K562 (cell line): ENCODE results near the gene E2F3. TPM values are rescaled to one million over a fixed set of nuclear protein-coding genes. Genes with fewer than 3 reads are reported as not detected.
A peak's percentile ranks its signal among the peaks of the same experiment; 100 is the strongest.

ENCODE experiments used
- ATAC-seq: fragments of 200-7000 bp; cut with Tn5 transposase; 3 replicates; pipeline ENCODE4 v1.9.1; 2020; ENCODE audit warnings: moderate library complexity
- BruUV-seq: library from RNA; stranded (reverse); fragments of 400-500 nt; replicated peaks from 2 replicates; lab custom pipeline; 2021; lab: Mats Ljungman, UMichigan
- CTCF ChIA-PET: fragments of 300-600 bp; formaldehyde crosslinking; extraction: SDS; loops from one replicate; lab custom pipeline; 2021; ENCODE audit warnings: low intra/inter-chr PET ratio; lab: Yijun Ruan, JAX
- POLR2A ChIA-PET: fragments of 300-600, 350-650 bp; sonication (Branson Sonifier 250); formaldehyde crosslinking; extraction: SDS; loops from one replicate; lab custom pipeline; 2021; ENCODE audit warnings: antibody characterized with exemption, inconsistent platforms; lab: Yijun Ruan, JAX
- DNase-seq, 4 experiments: peaks; one replicate each; pipeline versions ENCODE4 v3.0.0 to v3.0.0-alpha.2; 2011 to 2018; ENCODE audit warnings: low spot score in 3 of 4, mixed read lengths in 3 of 4; ENCODE audit errors: extremely low read depth in 1 of 4
- FAIRE-seq: peaks from 2 replicates; lab custom pipeline; 2011; peaks lifted over from hg19 to GRCh38; lab: Jason Lieb, UNC
- H2AFZ ChIP-seq: 2 replicates; pipeline ENCODE4 v1.6.0; 2011; ENCODE audit warnings: low read depth, low read length, control low read depth, inconsistent platforms
- H3K27ac ChIP-seq: fragments of 200-600 bp; 3 replicates; pipeline ENCODE4 v1.8.0; 2011; ENCODE audit warnings: low read depth, mild to moderate bottlenecking, control low read depth, inconsistent platforms, low read length, moderate library complexity, mixed read lengths; ENCODE audit errors: extremely low read depth
- H3K27me3 ChIP-seq, 2 experiments: fragments of 300-600 bp in 1 of 2; 2 replicates in 1 of 2; 3 replicates in 1 of 2; pipeline versions ENCODE4 v1.6.0 to v1.8.0; 2011; ENCODE audit warnings: inconsistent platforms in 2 of 2, low read length in 2 of 2, mild to moderate bottlenecking in 1 of 2, mixed read lengths in 1 of 2, moderate library complexity in 1 of 2; ENCODE audit not compliant: control insufficient read depth in 2 of 2, insufficient read depth in 2 of 2
- H3K36me3 ChIP-seq: fragments of 300-600 bp; 3 replicates; pipeline ENCODE4 v1.8.0; 2011; ENCODE audit warnings: mild to moderate bottlenecking, low read length, inconsistent platforms; ENCODE audit not compliant: control insufficient read depth, insufficient read depth
- H3K4me1 ChIP-seq, 2 experiments: fragments of 200-600 bp in 1 of 2; replicated peaks in 1 of 2; 2 replicates in 1 of 2; 3 replicates in 1 of 2; pipeline versions ENCODE4 v1.5.1 to v1.8.0; 2011; ENCODE audit warnings: inconsistent platforms in 2 of 2, low read length in 2 of 2, mild to moderate bottlenecking in 1 of 2, mixed read lengths in 1 of 2, moderate library complexity in 1 of 2; ENCODE audit not compliant: control insufficient read depth in 2 of 2, insufficient read depth in 2 of 2
- H3K4me2 ChIP-seq: 2 replicates; pipeline ENCODE4 v1.6.1; 2011; ENCODE audit warnings: low read length, control low read depth, inconsistent platforms, mixed read lengths; ENCODE audit not compliant: insufficient read depth
- H3K4me3 ChIP-seq: fragments of 200-600 bp; sonication (generic), shearing (Covaris generic); 2 replicates; pipeline ENCODE4 v1.5.1; 2016; ENCODE audit warnings: control low read depth, inconsistent platforms
- H3K79me2 ChIP-seq: fragments of 200-600 bp; 3 replicates; pipeline ENCODE4 v1.8.0; 2011; ENCODE audit warnings: low read length, inconsistent platforms; ENCODE audit not compliant: control insufficient read depth, insufficient read depth
- H3K9ac ChIP-seq, 2 experiments: 2 replicates each; pipeline versions ENCODE4 v1.6.0 to v1.6.1; 2011; ENCODE audit warnings: low read depth in 2 of 2, low read length in 2 of 2, control low read depth in 1 of 2, inconsistent platforms in 1 of 2, mild to moderate bottlenecking in 1 of 2, mixed read lengths in 1 of 2; ENCODE audit not compliant: insufficient read depth in 1 of 2
- H3K9me1 ChIP-seq: one replicate; pipeline ENCODE4 v1.6.0; 2011; ENCODE audit warnings: inconsistent platforms, mild to moderate bottlenecking, low read length, moderate library complexity; ENCODE audit not compliant: control insufficient read depth, insufficient read depth
- H3K9me3 ChIP-seq: replicated peaks from 2 replicates; pipeline ENCODE4 v1.5.1; 2011; ENCODE audit warnings: low read depth, low read length, inconsistent platforms; ENCODE audit not compliant: control insufficient read depth, insufficient read depth
- H4K20me1 ChIP-seq: replicated peaks from 2 replicates; pipeline ENCODE4 v1.6.1; 2011; ENCODE audit warnings: low read length, inconsistent platforms, mixed read lengths; ENCODE audit not compliant: control insufficient read depth, insufficient read depth
- ATF3 ChIP-seq, 2 experiments: fragments of 450-650 bp in 1 of 2; sonication (generic) in 1 of 2; formaldehyde crosslinking in 1 of 2; IDR thresholded peaks in 1 of 2; conservative IDR thresholded peaks in 1 of 2; 2 replicates each; pipeline versions ENCODE4 v1.6.1 to v1.8.1; 2016 to 2023; ENCODE audit warnings: mild to moderate bottlenecking in 2 of 2, moderate library complexity in 2 of 2, inconsistent platforms in 1 of 2, missing genetic modification reagents in 1 of 2
- ATF7 ChIP-seq: fragments of 450-650 bp; IDR thresholded peaks from 2 replicates; pipeline ENCODE4 v1.7.1; 2014; ENCODE audit warnings: mild to moderate bottlenecking, moderate library complexity
- CEBPB ChIP-seq: fragments of 450-650 bp; IDR thresholded peaks from 2 replicates; pipeline ENCODE4 v1.6.1; 2016; ENCODE audit warnings: missing genetic modification characterization, missing compliant biosample characterization
- CEBPG ChIP-seq, 3 experiments: fragments of 200-800 bp in 1 of 3; sonication (Bioruptor generic) in 1 of 3; sonication (generic) in 1 of 3; formaldehyde crosslinking in 1 of 3; IDR thresholded peaks in 2 of 3; conservative IDR thresholded peaks in 1 of 3; 2 replicates each; pipeline versions ENCODE4 v1.6.1 to v1.8.0; 2016 to 2022; ENCODE audit warnings: missing compliant biosample characterization in 2 of 3, missing genetic modification characterization in 2 of 3, mild to moderate bottlenecking in 1 of 3, missing genetic modification reagents in 1 of 3
- ELK3 ChIP-seq: fragments of 450-650 bp; formaldehyde crosslinking; IDR thresholded peaks from 2 replicates; pipeline ENCODE4 v1.4.0; 2020; ENCODE audit warnings: mild to moderate bottlenecking
- FOXA3 ChIP-seq, 2 experiments: fragments of 450-650 bp in 1 of 2; sonication (generic) in 1 of 2; formaldehyde crosslinking; IDR thresholded peaks in 1 of 2; conservative IDR thresholded peaks in 1 of 2; 2 replicates each; pipeline versions ENCODE4 v1.4.0 to v1.8.0; 2020 to 2022; ENCODE audit warnings: mild to moderate bottlenecking in 2 of 2, missing genetic modification reagents in 1 of 2
- NR3C1 ChIP-seq: sonication (generic); formaldehyde crosslinking; IDR thresholded peaks from 2 replicates; pipeline ENCODE4 v1.8.1; 2022; ENCODE audit warnings: missing genetic modification reagents
- RFX5 ChIP-seq: IDR thresholded peaks from 2 replicates; pipeline ENCODE4 v1.6.1; 2011; ENCODE audit warnings: low read depth, mild to moderate bottlenecking, improper control_type of control experiment, low read length
- SMARCC2 ChIP-seq: fragments of 450-650 bp; IDR thresholded peaks from 2 replicates; pipeline ENCODE4 v1.6.1; 2017; ENCODE audit warnings: antibody characterized with exemption, moderate library complexity, mild to moderate bottlenecking, low read depth
- ZNF75A ChIP-seq: fragments of 450-650 bp; formaldehyde crosslinking; IDR thresholded peaks from 2 replicates; pipeline ENCODE4 v1.4.0; 2020; ENCODE audit warnings: mild to moderate bottlenecking
- WGBS: fragments of 100-300 bp; shearing (Covaris generic); methylation state at CpG from one replicate; pipeline ENCODE4 v1.1.6; 2016; ENCODE audit warnings: low coverage, mixed read lengths; ENCODE audit not compliant: insufficient coverage; ENCODE audit errors: missing lambda C conversion rate; 5-methylcytosine and 5-hydroxymethylcytosine counted together
- in situ Hi-C: fragments of 300-500 bp; cut with MboI; formaldehyde crosslinking; loops from 4 replicates; pipeline ENCODE4 v1.15.0; 2018; ENCODE audit warnings: inconsistent platforms, mixed read lengths
- intact Hi-C: fragments of 100-400 bp; cut with micrococcal nuclease; formaldehyde crosslinking; loops from 2 replicates; pipeline ENCODE4 v1.14.2; 2022
- polyA plus RNA-seq, 8 experiments: library from polyadenylated mRNA; depleted of rRNA in 4 of 8; stranded (reverse) in 5 of 8; unstranded in 3 of 8; fragments of >200 nt; fragmentation: Nextera tagmentation in 2 of 8; fragmentation: Illumina TruSeq in 1 of 8; extraction: Ambion mirVana in 2 of 8; extraction: Trizol in 1 of 8; gene quantifications; 2 replicates each; pipeline versions ENCODE4 v1.2.1 to v1.2.3, GENCODE V29; 2011 to 2014; ENCODE audit warnings: inconsistent platforms in 1 of 8, missing spikeins in 1 of 8
- total RNA-seq, 7 experiments: library from RNA; depleted of rRNA in 6 of 7; stranded (reverse); fragments of >200 nt in 6 of 7; fragmentation: Illumina TruSeq in 2 of 7; extraction: Trizol in 2 of 7; gene quantifications; 2 replicates each; pipeline versions ENCODE4 v1.2.1 to v1.2.3, GENCODE V29; 2011 to 2021; ENCODE audit warnings: low replicate concordance in 1 of 7
- TF ChIP-seq, protein P1 (sequence below): sonication (generic); formaldehyde crosslinking; IDR thresholded peaks from 2 replicates; pipeline ENCODE4 v1.8.1; 2022; ENCODE audit warnings: missing genetic modification reagents
- TF ChIP-seq, protein P2 (sequence below), 2 experiments: fragments of 200-800 bp in 1 of 2; sonication (Bioruptor generic) in 1 of 2; sonication (generic) in 1 of 2; formaldehyde crosslinking in 1 of 2; IDR thresholded peaks in 1 of 2; conservative IDR thresholded peaks in 1 of 2; 2 replicates each; pipeline versions ENCODE4 v1.5.0 to v1.6.1; 2016 to 2020; ENCODE audit warnings: missing compliant biosample characterization in 1 of 2, missing genetic modification characterization in 1 of 2, missing genetic modification reagents in 1 of 2

The E2F3 gene
- total and polyA plus RNA-seq, 9 of the 15 experiments (the other 6 are each of a cell fraction or from before 2014, with no cell fraction given), result 11.1 to 44.7 (median 27.2) TPM

DNA sequence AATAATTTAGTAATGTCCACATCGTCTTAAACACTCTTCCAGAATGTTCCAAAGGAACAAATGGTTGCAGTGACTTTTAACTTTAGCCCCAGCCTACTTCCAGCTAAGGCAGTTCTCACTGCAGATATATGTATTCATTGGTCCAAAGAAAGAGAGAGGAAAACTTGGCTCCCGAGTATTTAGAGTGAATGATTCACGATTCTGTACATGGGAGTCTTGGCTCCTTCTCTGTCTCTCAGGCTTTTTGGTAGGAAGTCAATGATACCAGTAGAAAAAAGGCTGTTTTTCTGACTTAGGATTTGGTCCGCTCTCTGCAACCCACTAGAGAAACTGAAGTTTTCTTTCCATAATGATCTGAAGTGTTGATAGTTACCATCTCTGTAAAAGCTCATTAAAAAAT, 38.6 kb downstream of the E2F3 start (continued):
- TF ChIP-seq, protein P1, sequence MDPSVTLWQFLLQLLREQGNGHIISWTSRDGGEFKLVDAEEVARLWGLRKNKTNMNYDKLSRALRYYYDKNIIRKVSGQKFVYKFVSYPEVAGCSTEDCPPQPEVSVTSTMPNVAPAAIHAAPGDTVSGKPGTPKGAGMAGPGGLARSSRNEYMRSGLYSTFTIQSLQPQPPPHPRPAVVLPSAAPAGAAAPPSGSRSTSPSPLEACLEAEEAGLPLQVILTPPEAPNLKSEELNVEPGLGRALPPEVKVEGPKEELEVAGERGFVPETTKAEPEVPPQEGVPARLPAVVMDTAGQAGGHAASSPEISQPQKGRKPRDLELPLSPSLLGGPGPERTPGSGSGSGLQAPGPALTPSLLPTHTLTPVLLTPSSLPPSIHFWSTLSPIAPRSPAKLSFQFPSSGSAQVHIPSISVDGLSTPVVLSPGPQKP (CRISPR knock-in tag), result no peak
- TF ChIP-seq ZNF75A (CRISPR knock-in tag) (no peak), NR3C1 (no peak)

- Histone ChIP-seq H3K27me3 (no peaks in the 10 kb centered on the region), H3K79me2 (peaks cover 99% of the 10 kb centered on the region), H3K9me1 (no peaks in the 10 kb centered on the region), H4K20me1 (no peaks in the 10 kb centered on the region), H3K36me3 (peaks cover 71% of the 10 kb centered on the region), H2AFZ (no peak overlapping the region), H3K4me3 (no peak overlapping the region), H3K4me1 (peaks cover 17 to 30% of the 10 kb centered on the region in 2 experiments; a peak in 4 of 5 replicates), H3K27ac (no peak overlapping the region), H3K4me2 (no peak overlapping the region), H3K9me3 (no peaks in the 10 kb centered on the region), H3K9ac (no peak overlapping the region)
- BruUV-seq, result no TSS peak
- POLR2A ChIA-PET, result interaction anchor here (1.4 kb wide), 1 partner anchor 17 kb away, joined by 3 read pairs; no protein-coding TSS in a partner anchor
- intact Hi-C loops (no loop called here), in situ Hi-C loops (no loop called here)
- no peak for DNase-seq
- WGBS, result 89% methylated on average over 1 of the region's 1 CpG
- ATAC-seq, result no peak
- TF ChIP-seq, protein P2, sequence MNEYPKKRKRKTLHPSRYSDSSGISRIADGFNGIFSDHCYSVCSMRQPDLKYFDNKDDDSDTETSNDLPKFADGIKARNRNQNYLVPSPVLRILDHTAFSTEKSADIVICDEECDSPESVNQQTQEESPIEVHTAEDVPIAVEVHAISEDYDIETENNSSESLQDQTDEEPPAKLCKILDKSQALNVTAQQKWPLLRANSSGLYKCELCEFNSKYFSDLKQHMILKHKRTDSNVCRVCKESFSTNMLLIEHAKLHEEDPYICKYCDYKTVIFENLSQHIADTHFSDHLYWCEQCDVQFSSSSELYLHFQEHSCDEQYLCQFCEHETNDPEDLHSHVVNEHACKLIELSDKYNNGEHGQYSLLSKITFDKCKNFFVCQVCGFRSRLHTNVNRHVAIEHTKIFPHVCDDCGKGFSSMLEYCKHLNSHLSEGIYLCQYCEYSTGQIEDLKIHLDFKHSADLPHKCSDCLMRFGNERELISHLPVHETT (CRISPR knock-in tag; conservative IDR thresholded peaks at IDR 0.05 in 1 of 2, IDR thresholded peaks at IDR 0.05 in 1 of 2), result no peak
- TF ChIP-seq ATF3 (IDR thresholded peaks at IDR 0.05) (peak; percentile 58; the same call in 1 of the 2 replicates), ATF3 (CRISPR knock-in tag; conservative IDR thresholded peaks at IDR 0.05) (no peak), CEBPB (0 out of 2 replicates have a peak, but pooled peaks have one; percentile 9), CEBPG (CRISPR knock-in tag; IDR thresholded peaks at IDR 0.05) (no peak), CEBPG (tag; conservative IDR thresholded peaks at IDR 0.05 in 1 of 2, IDR thresholded peaks at IDR 0.05 in 1 of 2) (0 out of 4 replicates have a peak, but pooled peaks of 1 of the 2 experiments have one; percentile 23), ELK3 (CRISPR knock-in tag) (no peak), RFX5 (no peak), SMARCC2 (no peak), FOXA3 (CRISPR knock-in tag; conservative IDR thresholded peaks at IDR 0.05 in 1 of 2, IDR thresholded peaks at IDR 0.05 in 1 of 2) (no peak), ATF7 (no peak)
- CTCF ChIA-PET, result no interaction called here
- no peak for FAIRE-seq
Measured at GRCh38 chr6:20441236-20441635, 39.6 kb downstream of the E2F3 start.
